Measurements from ENCODE around the gene GOT1. TPM values are rescaled to one million over a fixed set of nuclear protein-coding genes. Genes with fewer than 3 reads are reported as not detected.

The GOT1 gene
- total and polyA plus RNA-seq, 2 of the 8 experiments (the other 6 are each of a cell fraction or from before 2014, with no cell fraction given), result 16.7 to 47.0 TPM

- TF ChIP-seq NRF1 (IDR thresholded peaks at IDR 0.05; ENCODE audit: low read depth, low read length), result no peak
- TF ChIP-seq JUN (IDR thresholded peaks at IDR 0.05; ENCODE audit: low read depth, low read length), result no peak
- no peak for TF ChIP-seq POLR2AphosphoS5 (IDR thresholded peaks at IDR 0.05; ENCODE audit: low read depth, low read length)
- no peak for TF ChIP-seq JUND (IDR thresholded peaks at IDR 0.05; ENCODE audit: low read length)
- TF ChIP-seq SRF (IDR thresholded peaks at IDR 0.05; ENCODE audit: low read depth, low read length), result no peak
- TF ChIP-seq TEAD4 (IDR thresholded peaks at IDR 0.05; ENCODE audit: low read depth, low read length), result no peak
- no peak for TF ChIP-seq BACH1 (IDR thresholded peaks at IDR 0.05; ENCODE audit: low read length)
These were observed 1.6 kb upstream of the GOT1 start (continued) for GRCh38 chr10:99432047-99432446.

All from H1 (cell line).